GM12873 (cell line): ENCODE data around the gene MOB3A.

Experiments
- CTCF ChIP-seq: IDR thresholded peaks from 2 replicates; pipeline ENCODE4 v1.5.1; 2012; ENCODE audit warnings: low read depth, mild to moderate bottlenecking, moderate library complexity, low read length, control low read depth; ENCODE audit not compliant: insufficient read depth; ENCODE audit errors: missing control alignments

Gene MOB3A

GRCh38 chr19:2034729-2035589, 61.2 kb downstream of the MOB3A start:
- TF ChIP-seq CTCF, result no peak

GRCh38 chr19:2033825-2034159, 62.3 kb downstream of the MOB3A start:
- TF ChIP-seq CTCF, result no peak

GRCh38 chr19:2033115-2033824, 62.9 kb downstream of the MOB3A start:
- no peak for TF ChIP-seq CTCF

- TF ChIP-seq CTCF, result no peak
These were observed 63.7 kb downstream of the MOB3A start for GRCh38 chr19:2032296-2032941.

GRCh38 chr19:2027361-2027760, 68.8 kb downstream of the MOB3A start:
- TF ChIP-seq CTCF, result no peak

GRCh38 chr19:2026770-2027169, 69.4 kb downstream of the MOB3A start:
- TF ChIP-seq CTCF, result no peak

GRCh38 chr19:2022289-2022688, 73.8 kb downstream of the MOB3A start:
- TF ChIP-seq CTCF, result no peak
